Astrocyte (in vitro differentiated cells and primary cell): ENCODE measurements around the gene BHLHE40. TPM values are rescaled to one million over a fixed set of nuclear protein-coding genes. Genes with fewer than 3 reads are reported as not detected.

Experiments used
- DNase-seq: peaks from one replicate; pipeline ENCODE4 v3.0.0-alpha.2; 2010; ENCODE audit warnings: low read depth
- FAIRE-seq: peaks from 2 replicates; lab custom pipeline; 2011; peaks lifted over from hg19 to GRCh38; lab: Jason Lieb, UNC
- H2AFZ ChIP-seq: 2 replicates; pipeline ENCODE4 v1.6.0; 2012; ENCODE audit warnings: low read depth, low read length, inconsistent platforms
- H3K27ac ChIP-seq: 2 replicates; pipeline ENCODE4 v1.5.1; 2011; ENCODE audit warnings: low read depth, low read length, inconsistent platforms
- H3K27me3 ChIP-seq: 2 replicates; pipeline ENCODE4 v1.6.0; 2011; ENCODE audit warnings: low read length, inconsistent platforms; ENCODE audit not compliant: insufficient read depth
- H3K36me3 ChIP-seq: 2 replicates; pipeline ENCODE4 v1.5.1; 2011; ENCODE audit warnings: low read length, inconsistent platforms; ENCODE audit not compliant: insufficient read depth
- H3K4me1 ChIP-seq: 2 replicates; pipeline ENCODE4 v1.5.1; 2011; ENCODE audit warnings: low read length, inconsistent platforms; ENCODE audit not compliant: insufficient read depth
- H3K4me2 ChIP-seq: 2 replicates; pipeline ENCODE4 v1.6.0; 2012; ENCODE audit warnings: low read length, inconsistent platforms
- H3K4me3 ChIP-seq: 2 replicates; pipeline ENCODE4 v1.5.1; 2011; ENCODE audit warnings: low read depth, mild to moderate bottlenecking, low read length, inconsistent platforms; ENCODE audit not compliant: insufficient read depth
- H3K79me2 ChIP-seq: 2 replicates; pipeline ENCODE4 v1.6.0; 2012; ENCODE audit warnings: mild to moderate bottlenecking, low read length, inconsistent platforms; ENCODE audit not compliant: insufficient read depth
- H3K9ac ChIP-seq: 2 replicates; pipeline ENCODE4 v1.6.0; 2012; ENCODE audit warnings: mild to moderate bottlenecking, low read length, inconsistent platforms
- H3K9me3 ChIP-seq: 2 replicates; pipeline ENCODE4 v1.5.1; 2012; ENCODE audit warnings: low read depth, mild to moderate bottlenecking, low read length, inconsistent platforms; ENCODE audit not compliant: insufficient read depth
- H4K20me1 ChIP-seq: 2 replicates; pipeline ENCODE4 v1.6.0; 2012; ENCODE audit warnings: low read length, inconsistent platforms; ENCODE audit not compliant: insufficient read depth
- H3K27ac Mint-ChIP-seq: one replicate; pipeline ENCODE4 v1.8.0; 2021; ENCODE audit warnings: mild to moderate bottlenecking, mixed read lengths; ENCODE audit not compliant: unreplicated experiment
- H3K27me3 Mint-ChIP-seq: one replicate; pipeline ENCODE4 v1.8.0; 2021; ENCODE audit warnings: low read depth, mixed read lengths; ENCODE audit not compliant: unreplicated experiment
- H3K36me3 Mint-ChIP-seq: one replicate; pipeline ENCODE4 v1.8.0; 2021; ENCODE audit warnings: low read depth, mixed read lengths; ENCODE audit not compliant: unreplicated experiment
- H3K4me1 Mint-ChIP-seq: one replicate; pipeline ENCODE4 v1.8.0; 2021; ENCODE audit warnings: low read depth, mixed read lengths; ENCODE audit not compliant: unreplicated experiment
- H3K4me3 Mint-ChIP-seq: one replicate; pipeline ENCODE4 v1.8.0; 2021; ENCODE audit warnings: mild to moderate bottlenecking, moderate library complexity, mixed read lengths; ENCODE audit not compliant: unreplicated experiment
- H3K9me3 Mint-ChIP-seq: one replicate; pipeline ENCODE4 v1.8.0; 2021; ENCODE audit warnings: mild to moderate bottlenecking, mixed read lengths; ENCODE audit not compliant: unreplicated experiment
- EZH2 ChIP-seq: IDR thresholded peaks from 2 replicates; pipeline ENCODE4 v1.6.1; 2012; ENCODE audit warnings: mild to moderate bottlenecking, low read length, inconsistent platforms; ENCODE audit not compliant: insufficient read depth
- total RNA-seq: library from RNA; stranded (reverse); gene quantifications from 2 replicates; pipeline ENCODE4 v1.2.1, GENCODE V29; 2021
- TF ChIP-seq, protein P1 (sequence below): IDR thresholded peaks from 2 replicates; pipeline ENCODE4 v1.5.1; 2011; ENCODE audit warnings: low read depth, mild to moderate bottlenecking, inconsistent platforms, low read length, moderate library complexity; ENCODE audit not compliant: insufficient read depth

BHLHE40 gene
- total RNA-seq, 1 donor from 2014 or later: 156 TPM

DNA sequence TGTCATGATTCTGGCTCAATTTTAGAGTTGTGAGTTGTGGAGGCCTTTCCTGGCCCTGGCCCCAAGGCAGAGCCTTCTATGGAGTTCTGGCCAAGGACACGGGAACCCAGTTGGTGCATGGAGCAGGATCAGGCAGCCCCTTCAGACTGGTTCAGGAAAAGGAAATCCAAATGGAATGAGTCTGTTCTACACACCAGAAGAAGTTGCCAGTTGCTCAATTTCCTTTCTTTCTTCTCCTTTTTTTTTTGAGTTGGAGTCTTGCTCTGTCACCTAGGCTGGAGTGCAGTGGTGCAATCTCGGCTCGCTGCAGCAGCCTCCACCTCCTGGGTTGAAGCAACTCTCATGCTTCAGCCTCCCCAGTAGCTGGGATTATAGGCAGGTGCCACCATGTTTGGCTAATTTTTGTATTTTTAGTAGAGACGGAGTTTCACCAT, 28.9 kb upstream of the BHLHE40 start:
- Histone ChIP-seq H3K9me3 (no peaks in the 10 kb centered on the region), H2AFZ (no peak overlapping the region), H3K27me3 (no peaks in the 10 kb centered on the region), H3K79me2 (no peaks in the 10 kb centered on the region), H3K36me3 (no peaks in the 10 kb centered on the region), H3K27ac (no peak overlapping the region), H3K9ac (no peak overlapping the region), H3K4me1 (peaks cover 3% of the 10 kb centered on the region), H4K20me1 (no peaks in the 10 kb centered on the region), H3K4me3 (no peak overlapping the region), H3K4me2 (no peak overlapping the region)
- no peak overlapping the region for H3K4me3 Mint-ChIP-seq
- TF ChIP-seq, protein P1, sequence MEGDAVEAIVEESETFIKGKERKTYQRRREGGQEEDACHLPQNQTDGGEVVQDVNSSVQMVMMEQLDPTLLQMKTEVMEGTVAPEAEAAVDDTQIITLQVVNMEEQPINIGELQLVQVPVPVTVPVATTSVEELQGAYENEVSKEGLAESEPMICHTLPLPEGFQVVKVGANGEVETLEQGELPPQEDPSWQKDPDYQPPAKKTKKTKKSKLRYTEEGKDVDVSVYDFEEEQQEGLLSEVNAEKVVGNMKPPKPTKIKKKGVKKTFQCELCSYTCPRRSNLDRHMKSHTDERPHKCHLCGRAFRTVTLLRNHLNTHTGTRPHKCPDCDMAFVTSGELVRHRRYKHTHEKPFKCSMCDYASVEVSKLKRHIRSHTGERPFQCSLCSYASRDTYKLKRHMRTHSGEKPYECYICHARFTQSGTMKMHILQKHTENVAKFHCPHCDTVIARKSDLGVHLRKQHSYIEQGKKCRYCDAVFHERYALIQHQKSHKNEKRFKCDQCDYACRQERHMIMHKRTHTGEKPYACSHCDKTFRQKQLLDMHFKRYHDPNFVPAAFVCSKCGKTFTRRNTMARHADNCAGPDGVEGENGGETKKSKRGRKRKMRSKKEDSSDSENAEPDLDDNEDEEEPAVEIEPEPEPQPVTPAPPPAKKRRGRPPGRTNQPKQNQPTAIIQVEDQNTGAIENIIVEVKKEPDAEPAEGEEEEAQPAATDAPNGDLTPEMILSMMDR: no peak
- no peak for TF ChIP-seq EZH2
- H3K27me3 Mint-ChIP-seq: no peaks in the 10 kb centered on the region
- peaks cover 2% of the 10 kb centered on the region for H3K4me1 Mint-ChIP-seq
- DNase-seq (no peak), FAIRE-seq (no peak)
- peaks cover 3% of the 10 kb centered on the region for H3K9me3 Mint-ChIP-seq
- H3K27ac Mint-ChIP-seq: no peak overlapping the region
- H3K36me3 Mint-ChIP-seq: no peaks in the 10 kb centered on the region

DNA sequence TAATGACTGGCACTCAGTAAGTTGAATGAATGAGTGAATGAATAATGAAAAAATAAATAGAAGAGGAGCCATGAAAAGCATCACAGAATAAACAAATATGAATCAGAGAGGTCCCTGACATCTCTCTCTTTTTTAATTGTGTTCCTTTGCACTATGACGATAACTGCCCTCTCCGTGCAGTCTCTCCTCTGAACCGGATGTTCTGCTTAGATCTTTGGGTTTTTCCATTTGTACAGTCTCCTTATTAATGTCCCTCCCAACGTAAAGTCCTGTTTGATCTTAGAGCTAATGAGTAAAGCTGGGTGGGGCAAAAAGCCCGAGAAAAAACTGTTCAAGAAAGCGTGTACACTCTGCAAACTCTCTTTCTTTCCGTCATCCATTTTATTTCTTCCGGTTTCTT, 28.3 kb upstream of the BHLHE40 start:
- Mint-ChIP-seq H3K4me3 (no peak overlapping the region), H3K27me3 (no peaks in the 10 kb centered on the region), H3K4me1 (peaks cover 2% of the 10 kb centered on the region), H3K9me3 (peaks cover 3% of the 10 kb centered on the region), H3K36me3 (no peaks in the 10 kb centered on the region), H3K27ac (no peak overlapping the region)
- Histone ChIP-seq H3K4me1 (peaks cover 3% of the 10 kb centered on the region), H3K27ac (no peak overlapping the region), H3K36me3 (no peaks in the 10 kb centered on the region), H3K4me3 (no peak overlapping the region), H4K20me1 (no peaks in the 10 kb centered on the region), H3K27me3 (no peaks in the 10 kb centered on the region), H3K9ac (no peak overlapping the region), H3K79me2 (no peaks in the 10 kb centered on the region), H3K9me3 (no peaks in the 10 kb centered on the region), H3K4me2 (no peak overlapping the region), H2AFZ (no peak overlapping the region)
- no peak for DNase-seq
- no peak for TF ChIP-seq EZH2
- TF ChIP-seq, protein P1: no peak
- FAIRE-seq: no peak

DNA sequence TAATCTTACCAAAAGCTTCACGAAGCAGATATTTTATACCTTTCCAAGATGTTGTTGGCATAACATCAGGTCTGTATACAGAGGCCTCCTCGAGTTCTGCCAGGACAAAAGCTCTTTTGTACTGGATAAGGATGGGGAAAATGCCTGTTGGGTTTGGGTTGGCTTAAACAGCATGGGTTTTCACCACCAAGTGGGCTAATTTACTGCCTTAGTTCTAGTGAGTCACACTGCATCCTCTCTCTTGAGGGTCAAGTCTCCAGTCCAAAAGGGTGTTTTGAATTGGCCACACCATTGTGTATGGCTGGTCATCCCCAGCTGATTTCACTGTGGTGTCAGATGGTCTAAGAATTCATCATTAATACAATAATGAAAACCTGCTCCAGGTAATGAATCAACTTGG, 26.1 kb upstream of the BHLHE40 start:
- Histone ChIP-seq H3K4me2 (no peak overlapping the region), H3K9ac (no peak overlapping the region), H3K36me3 (no peaks in the 10 kb centered on the region), H3K4me1 (peaks cover 3% of the 10 kb centered on the region), H3K27ac (no peak overlapping the region), H2AFZ (no peak overlapping the region), H3K4me3 (no peak overlapping the region), H4K20me1 (no peaks in the 10 kb centered on the region), H3K27me3 (no peaks in the 10 kb centered on the region), H3K9me3 (no peaks in the 10 kb centered on the region), H3K79me2 (no peaks in the 10 kb centered on the region)
- H3K27ac Mint-ChIP-seq: no peak overlapping the region
- no peaks in the 10 kb centered on the region for H3K27me3 Mint-ChIP-seq
- peak; percentile 35 for DNase-seq
- peaks cover 2% of the 10 kb centered on the region for H3K4me1 Mint-ChIP-seq
- TF ChIP-seq, protein P1: no peak
- TF ChIP-seq EZH2: no peak
- H3K4me3 Mint-ChIP-seq: no peak overlapping the region
- H3K9me3 Mint-ChIP-seq: peaks cover 5% of the 10 kb centered on the region
- FAIRE-seq: no peak
- no peaks in the 10 kb centered on the region for H3K36me3 Mint-ChIP-seq
